WERI-Rb-1 (cell line): ENCODE results near the gene GRPEL2.
A peak's percentile ranks its signal among the peaks of the same experiment; 100 is the strongest.

Experiments
- DNase-seq: peaks from one replicate; pipeline ENCODE4 v3.0.0-alpha.2; 2020
- H3K27ac ChIP-seq: fragments of 250-450 bp; sonication (Bioruptor Pico); 2 replicates; pipeline ENCODE4 v1.5.1; 2020; ENCODE audit warnings: mild to moderate bottlenecking, moderate library complexity
- H3K27me3 ChIP-seq: fragments of 250-450 bp; sonication (Bioruptor Pico); 2 replicates; pipeline ENCODE4 v1.5.1; 2021; ENCODE audit warnings: mild to moderate bottlenecking, low read depth, moderate library complexity; ENCODE audit not compliant: insufficient read depth, severe bottlenecking
- H3K36me3 ChIP-seq: fragments of 250-450 bp; sonication (Bioruptor Pico); 2 replicates; pipeline ENCODE4 v1.5.1; 2020; ENCODE audit warnings: mild to moderate bottlenecking, moderate library complexity
- H3K4me3 ChIP-seq: 2 replicates; pipeline ENCODE4 v1.5.1; 2011; ENCODE audit warnings: low read depth, mild to moderate bottlenecking, control low read depth, low read length
- H3K9me3 ChIP-seq: fragments of 250-450 bp; sonication (Bioruptor Pico); 2 replicates; pipeline ENCODE4 v1.5.1; 2021; ENCODE audit warnings: mild to moderate bottlenecking, moderate library complexity; ENCODE audit not compliant: severe bottlenecking
- TF ChIP-seq, protein P1 (sequence below): IDR thresholded peaks from 2 replicates; pipeline ENCODE4 v1.5.1; 2011; ENCODE audit warnings: low read depth, mild to moderate bottlenecking, control low read depth, inconsistent platforms, low read length

The GRPEL2 gene

DNA sequence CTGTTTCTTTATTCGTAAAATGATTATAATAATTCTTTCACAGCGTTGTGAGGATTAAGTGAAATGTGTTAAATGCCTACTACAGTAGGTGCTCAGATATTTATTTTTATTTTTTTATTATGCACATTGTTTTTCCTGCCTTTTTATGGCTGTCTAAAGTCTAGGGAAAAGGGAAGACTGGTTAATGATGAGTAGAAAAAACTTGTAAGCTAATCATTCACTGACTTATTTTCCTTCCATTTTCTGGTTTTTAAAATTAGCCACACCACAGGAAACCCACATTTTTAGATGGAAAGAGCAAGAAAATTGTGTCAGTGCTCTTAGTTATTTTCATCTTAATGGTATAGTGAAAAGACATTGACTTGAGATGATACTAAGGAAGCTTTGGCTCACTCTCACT is 8.6 kb downstream of the GRPEL2 start:
- no peak overlapping the region for H3K27ac ChIP-seq
- TF ChIP-seq, protein P1, sequence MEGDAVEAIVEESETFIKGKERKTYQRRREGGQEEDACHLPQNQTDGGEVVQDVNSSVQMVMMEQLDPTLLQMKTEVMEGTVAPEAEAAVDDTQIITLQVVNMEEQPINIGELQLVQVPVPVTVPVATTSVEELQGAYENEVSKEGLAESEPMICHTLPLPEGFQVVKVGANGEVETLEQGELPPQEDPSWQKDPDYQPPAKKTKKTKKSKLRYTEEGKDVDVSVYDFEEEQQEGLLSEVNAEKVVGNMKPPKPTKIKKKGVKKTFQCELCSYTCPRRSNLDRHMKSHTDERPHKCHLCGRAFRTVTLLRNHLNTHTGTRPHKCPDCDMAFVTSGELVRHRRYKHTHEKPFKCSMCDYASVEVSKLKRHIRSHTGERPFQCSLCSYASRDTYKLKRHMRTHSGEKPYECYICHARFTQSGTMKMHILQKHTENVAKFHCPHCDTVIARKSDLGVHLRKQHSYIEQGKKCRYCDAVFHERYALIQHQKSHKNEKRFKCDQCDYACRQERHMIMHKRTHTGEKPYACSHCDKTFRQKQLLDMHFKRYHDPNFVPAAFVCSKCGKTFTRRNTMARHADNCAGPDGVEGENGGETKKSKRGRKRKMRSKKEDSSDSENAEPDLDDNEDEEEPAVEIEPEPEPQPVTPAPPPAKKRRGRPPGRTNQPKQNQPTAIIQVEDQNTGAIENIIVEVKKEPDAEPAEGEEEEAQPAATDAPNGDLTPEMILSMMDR = no peak
- H3K4me3 ChIP-seq = no peak overlapping the region
- H3K36me3 ChIP-seq = peaks cover 49% of the 10 kb centered on the region
- no peaks in the 10 kb centered on the region for H3K9me3 ChIP-seq
- no peaks in the 10 kb centered on the region for H3K27me3 ChIP-seq
- DNase-seq = no peak

DNA sequence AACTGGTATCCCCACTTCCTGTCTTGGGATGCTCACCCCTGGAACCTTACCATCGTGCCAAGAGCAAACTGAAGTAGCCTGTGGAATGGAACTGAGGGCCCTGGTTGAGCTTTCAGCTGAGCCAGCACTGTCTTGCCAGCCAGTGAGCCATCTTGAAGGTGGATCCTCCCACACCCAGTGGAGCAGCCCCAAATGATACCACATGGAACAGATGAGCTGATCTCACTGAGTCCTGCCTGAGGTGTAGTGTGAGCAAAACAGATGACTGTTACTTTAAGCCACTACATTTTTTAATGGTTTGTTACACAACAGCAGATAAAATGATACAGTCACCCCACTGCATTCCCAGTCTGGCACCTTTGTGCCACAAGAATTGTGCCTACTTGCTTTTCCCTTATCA is 10.4 kb downstream of the GRPEL2 start:
- no peaks in the 10 kb centered on the region for H3K9me3 ChIP-seq
- peaks cover 31% of the 10 kb centered on the region for H3K36me3 ChIP-seq
- no peak overlapping the region for H3K4me3 ChIP-seq
- no peak overlapping the region for H3K27ac ChIP-seq
- no peaks in the 10 kb centered on the region for H3K27me3 ChIP-seq
- TF ChIP-seq, protein P1 = no peak
- DNase-seq = no peak

DNA sequence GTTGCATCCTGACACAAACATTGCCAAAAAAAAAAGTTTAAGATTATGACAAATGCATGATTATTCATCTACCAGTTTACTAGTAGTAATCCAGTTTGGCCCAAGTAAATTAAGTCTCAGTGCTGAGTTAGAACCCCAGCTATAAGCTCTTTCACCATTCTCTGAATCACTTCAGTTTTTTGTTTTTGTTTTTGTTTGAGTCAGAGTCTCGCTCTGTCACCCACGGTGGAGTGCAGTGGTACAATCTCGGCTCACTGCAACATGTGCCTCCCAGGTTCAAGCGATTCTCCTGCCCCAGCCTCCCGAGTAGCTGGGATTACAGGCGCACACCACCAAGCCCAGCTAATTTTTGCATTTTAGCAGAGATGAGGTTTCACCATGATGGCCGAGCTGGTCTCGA is 11.1 kb downstream of the GRPEL2 start:
- TF ChIP-seq, protein P1 = no peak
- DNase-seq = no peak
- no peaks in the 10 kb centered on the region for H3K27me3 ChIP-seq
- H3K9me3 ChIP-seq = no peaks in the 10 kb centered on the region
- H3K4me3 ChIP-seq = no peak overlapping the region
- no peak overlapping the region for H3K27ac ChIP-seq
- H3K36me3 ChIP-seq = peaks cover 24% of the 10 kb centered on the region

DNA sequence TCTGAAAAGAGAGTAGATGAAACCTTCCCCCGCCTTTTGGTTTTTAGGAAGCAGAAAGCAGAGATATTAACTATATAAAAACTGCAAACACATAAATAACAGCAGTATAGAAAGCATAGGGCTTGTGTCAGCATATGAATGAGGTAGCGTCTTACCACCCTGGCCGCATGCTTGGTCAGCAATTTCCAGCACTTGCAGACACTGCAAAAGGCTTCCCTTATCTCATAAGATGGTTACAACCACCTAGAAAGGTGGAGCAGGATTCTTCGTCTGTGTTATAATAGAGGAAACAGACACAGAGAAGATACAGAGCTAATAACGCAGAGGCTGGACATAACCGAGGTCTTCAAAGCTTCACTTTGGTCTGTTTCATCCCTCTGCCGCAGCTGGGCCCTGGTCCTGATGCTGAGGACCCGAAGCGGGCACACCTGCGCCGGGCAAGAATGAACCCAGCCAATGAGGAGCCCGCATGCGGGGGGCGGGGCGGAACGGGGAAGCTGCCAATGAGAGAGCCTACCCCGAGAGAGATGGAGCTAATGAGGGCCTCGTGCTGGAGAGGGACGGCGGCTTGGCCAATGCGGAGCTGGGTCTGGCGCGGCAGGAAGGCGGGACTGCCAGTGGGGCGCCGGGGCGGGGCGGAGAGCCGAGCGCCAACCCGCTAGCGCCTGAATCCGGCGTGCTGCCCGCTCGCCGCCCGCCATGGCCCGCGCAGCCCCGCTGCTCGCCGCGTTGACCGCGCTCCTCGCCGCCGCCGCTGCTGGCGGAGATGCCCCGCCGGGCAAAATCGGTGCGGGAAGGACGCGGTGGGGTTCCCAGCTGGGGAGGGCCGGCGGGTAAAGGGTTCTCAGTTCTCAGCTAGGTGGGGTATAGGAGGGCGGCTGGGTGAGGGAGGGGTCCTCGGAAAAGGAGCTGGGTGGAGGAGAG is 12.3 kb downstream of the GRPEL2 start, which contains the start of gene PCYOX1L:
TSS of gene PCYOX1L (plus strand) at position 677 of the 924 bp plus-strand sequence. CDS start at position 700, 23 bp downstream.
- Histone ChIP-seq H3K9me3 (no peaks in the 10 kb centered on the region), H3K36me3 (peaks cover 13% of the 10 kb centered on the region), H3K27ac (peak within 1 kb of the TSS; percentile 83), H3K4me3 (peak within 1 kb of the TSS; percentile 83), H3K27me3 (no peaks in the 10 kb centered on the region)
- TF ChIP-seq, protein P1 = no peak
- peak; percentile 96 for DNase-seq

DNA sequence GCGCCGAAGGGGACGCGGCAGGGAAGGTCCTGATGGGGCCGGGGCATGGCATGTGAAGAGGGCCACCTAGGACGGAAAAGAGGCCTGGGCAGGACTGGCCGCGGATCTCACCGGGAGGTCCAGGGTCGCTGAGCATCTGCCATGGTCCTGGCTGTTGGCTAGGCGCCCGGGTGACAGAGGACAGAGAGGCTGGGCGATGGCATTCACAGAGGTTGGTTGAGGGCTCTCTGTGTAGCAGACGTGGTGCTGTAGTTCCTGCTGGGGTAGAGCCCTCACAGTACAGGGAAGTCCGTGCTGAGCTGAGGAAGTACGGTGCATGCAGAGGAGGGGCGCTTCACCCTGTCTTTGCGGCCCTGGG is 13.0 kb downstream of the GRPEL2 start:
- Histone ChIP-seq H3K4me3 (peak overlapping the region; percentile 83), H3K9me3 (no peaks in the 10 kb centered on the region), H3K27ac (peak overlapping the region; percentile 83), H3K27me3 (no peaks in the 10 kb centered on the region), H3K36me3 (peaks cover 6% of the 10 kb centered on the region)
- DNase-seq = peak; percentile 41
- TF ChIP-seq, protein P1 = no peak
